AG10803 (cell line): Measurements from ENCODE around the gene ARG2.
"Not testable (repeated sequence)": the region's sequence is repeated elsewhere in the genome, so short reads cannot be mapped to it uniquely, and the experiment has no call there.

ENCODE experiments used
- DNase-seq: peaks from one replicate; pipeline ENCODE4 v3.0.0; 2010; ENCODE audit warnings: low read depth
- H3K4me3 ChIP-seq: 2 replicates; pipeline ENCODE4 v1.5.1; 2011; ENCODE audit warnings: mild to moderate bottlenecking, low read length, control low read depth
- CTCF ChIP-seq: conservative IDR thresholded peaks from 2 replicates; pipeline ENCODE4 v1.5.1; 2011; ENCODE audit warnings: mild to moderate bottlenecking, low read length, control low read depth, inconsistent platforms

Gene ARG2

GRCh38 chr14:67586369-67586768 lies 33.4 kb upstream of the ARG2 start:
- DNase-seq = no peak
- no peak overlapping the region for H3K4me3 ChIP-seq
- TF ChIP-seq CTCF = no peak

GRCh38 chr14:67589204-67589770 lies 30.4 kb upstream of the ARG2 start:
- no peak for TF ChIP-seq CTCF
- DNase-seq = no peak
- H3K4me3 ChIP-seq = no peak overlapping the region

- DNase-seq, H3K4me3 ChIP-seq: not testable (repeated sequence)
Measured at GRCh38 chr14:67593650-67594049, 26.1 kb upstream of the ARG2 start.

- TF ChIP-seq CTCF = no peak
- DNase-seq = no peak
Measured at GRCh38 chr14:67595392-67595791, 24.3 kb upstream of the ARG2 start.

GRCh38 chr14:67599698-67600561 lies 19.8 kb upstream of the ARG2 start, which contains the start of gene PIGH:
PIGH (minus strand) TSS chr14:67600268; CDS start chr14:67600203, 65 bp downstream.
- peak; percentile 52 for TF ChIP-seq CTCF
- DNase-seq = peak; percentile 79
- peak within 1 kb of the TSS; percentile 89 for H3K4me3 ChIP-seq

More at GRCh38 chr14:67595392-67595791, 24.3 kb upstream of the ARG2 start:
- no peak overlapping the region for H3K4me3 ChIP-seq

- DNase-seq = not testable (repeated sequence)
- peak overlapping the region; percentile 89 for H3K4me3 ChIP-seq
Measured at GRCh38 chr14:67600562-67600974, 19.2 kb upstream of the ARG2 start.

GRCh38 chr14:67602076-67602475 lies 17.6 kb upstream of the ARG2 start:
- DNase-seq = no peak
- TF ChIP-seq CTCF = no peak
- no peak overlapping the region for H3K4me3 ChIP-seq

- TF ChIP-seq CTCF = no peak
- no peak overlapping the region for H3K4me3 ChIP-seq
- no peak for DNase-seq
Measured at GRCh38 chr14:67602995-67603545, 16.6 kb upstream of the ARG2 start.
